KMS-11 (cell line): ENCODE data around the gene NRG3.

ENCODE experiments used
- H2AFZ ChIP-seq: fragments of 200-600 bp; sonication (generic); 2 replicates; pipeline ENCODE4 v1.6.1; 2016; ENCODE audit warnings: antibody characterized with exemption, mixed run types, low read depth
- H3K27ac ChIP-seq: fragments of 200-600 bp; sonication (generic); 2 replicates; pipeline ENCODE4 v1.6.1; 2016; ENCODE audit warnings: mild to moderate bottlenecking, mixed run types
- H3K27me3 ChIP-seq: fragments of 200-600 bp; sonication (generic); 2 replicates; pipeline ENCODE4 v1.6.1; 2017; ENCODE audit warnings: mild to moderate bottlenecking, low read depth, mixed run types, moderate library complexity; ENCODE audit not compliant: insufficient read depth
- H3K36me3 ChIP-seq: fragments of 200-600 bp; sonication (generic); 2 replicates; pipeline ENCODE4 v1.6.1; 2017; ENCODE audit warnings: mild to moderate bottlenecking, mixed run types; ENCODE audit not compliant: insufficient read depth
- H3K4me1 ChIP-seq: fragments of 200-600 bp; sonication (generic); 2 replicates; pipeline ENCODE4 v1.6.1; 2016; ENCODE audit warnings: mild to moderate bottlenecking, low read depth, mixed run types; ENCODE audit not compliant: poor library complexity, severe bottlenecking
- H3K4me2 ChIP-seq: fragments of 200-600 bp; sonication (generic); 2 replicates; pipeline ENCODE4 v1.7.0; 2016; ENCODE audit warnings: mild to moderate bottlenecking, mixed run types
- H3K4me3 ChIP-seq: fragments of 200-600 bp; sonication (generic); IDR thresholded peaks from 2 replicates; pipeline ENCODE4 v1.6.1; 2017; ENCODE audit warnings: low read depth, low read length, mixed read lengths; ENCODE audit not compliant: insufficient read depth
- H3K79me2 ChIP-seq: fragments of 200-600 bp; sonication (generic); 2 replicates; pipeline ENCODE4 v1.6.1; 2016; ENCODE audit warnings: low read depth, mixed run types; ENCODE audit not compliant: insufficient read depth
- H3K9ac ChIP-seq: fragments of 200-600 bp; sonication (generic); 2 replicates; pipeline ENCODE4 v1.6.1; 2016; ENCODE audit warnings: mild to moderate bottlenecking, mixed run types
- H4K20me1 ChIP-seq: fragments of 200-600 bp; sonication (generic); 2 replicates; pipeline ENCODE4 v1.6.1; 2016; ENCODE audit warnings: mild to moderate bottlenecking, mixed run types; ENCODE audit not compliant: insufficient read depth
- TF ChIP-seq, protein P1 (sequence below): fragments of 200-600 bp; sonication (generic); conservative IDR thresholded peaks from 2 replicates; pipeline ENCODE4 v1.6.1; 2017; ENCODE audit warnings: low read depth, mild to moderate bottlenecking, antibody characterized with exemption, low read length, moderate library complexity, mixed read lengths

Gene NRG3

DNA sequence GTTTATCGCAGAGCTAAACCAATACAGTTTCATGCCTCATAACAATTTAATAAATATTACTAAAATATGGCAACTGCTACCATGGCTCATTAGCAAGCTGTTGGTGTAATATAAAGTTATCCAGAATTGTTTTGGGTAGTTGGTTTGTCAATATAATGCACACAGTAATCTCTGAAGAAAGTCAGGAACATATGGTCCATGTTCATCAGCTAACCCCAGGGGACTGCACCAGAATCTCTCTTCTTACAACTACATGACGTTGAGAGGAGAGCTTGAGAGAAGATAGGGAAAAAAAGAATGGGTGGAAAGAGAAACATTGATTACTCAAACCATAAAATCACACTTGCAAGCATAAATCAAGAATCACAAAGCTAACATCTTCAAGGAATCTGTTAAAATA is 333.7 kb downstream of the NRG3 start:
- Histone ChIP-seq H4K20me1 (no peaks in the 10 kb centered on the region), H3K27ac (no peak overlapping the region), H3K4me3 (no peak overlapping the region), H3K4me2 (no peak overlapping the region), H2AFZ (no peak overlapping the region), H3K36me3 (no peaks in the 10 kb centered on the region), H3K27me3 (no peaks in the 10 kb centered on the region), H3K9ac (no peak overlapping the region), H3K4me1 (no peaks in the 10 kb centered on the region), H3K79me2 (no peaks in the 10 kb centered on the region)
- TF ChIP-seq, protein P1, sequence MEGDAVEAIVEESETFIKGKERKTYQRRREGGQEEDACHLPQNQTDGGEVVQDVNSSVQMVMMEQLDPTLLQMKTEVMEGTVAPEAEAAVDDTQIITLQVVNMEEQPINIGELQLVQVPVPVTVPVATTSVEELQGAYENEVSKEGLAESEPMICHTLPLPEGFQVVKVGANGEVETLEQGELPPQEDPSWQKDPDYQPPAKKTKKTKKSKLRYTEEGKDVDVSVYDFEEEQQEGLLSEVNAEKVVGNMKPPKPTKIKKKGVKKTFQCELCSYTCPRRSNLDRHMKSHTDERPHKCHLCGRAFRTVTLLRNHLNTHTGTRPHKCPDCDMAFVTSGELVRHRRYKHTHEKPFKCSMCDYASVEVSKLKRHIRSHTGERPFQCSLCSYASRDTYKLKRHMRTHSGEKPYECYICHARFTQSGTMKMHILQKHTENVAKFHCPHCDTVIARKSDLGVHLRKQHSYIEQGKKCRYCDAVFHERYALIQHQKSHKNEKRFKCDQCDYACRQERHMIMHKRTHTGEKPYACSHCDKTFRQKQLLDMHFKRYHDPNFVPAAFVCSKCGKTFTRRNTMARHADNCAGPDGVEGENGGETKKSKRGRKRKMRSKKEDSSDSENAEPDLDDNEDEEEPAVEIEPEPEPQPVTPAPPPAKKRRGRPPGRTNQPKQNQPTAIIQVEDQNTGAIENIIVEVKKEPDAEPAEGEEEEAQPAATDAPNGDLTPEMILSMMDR = no peak

DNA sequence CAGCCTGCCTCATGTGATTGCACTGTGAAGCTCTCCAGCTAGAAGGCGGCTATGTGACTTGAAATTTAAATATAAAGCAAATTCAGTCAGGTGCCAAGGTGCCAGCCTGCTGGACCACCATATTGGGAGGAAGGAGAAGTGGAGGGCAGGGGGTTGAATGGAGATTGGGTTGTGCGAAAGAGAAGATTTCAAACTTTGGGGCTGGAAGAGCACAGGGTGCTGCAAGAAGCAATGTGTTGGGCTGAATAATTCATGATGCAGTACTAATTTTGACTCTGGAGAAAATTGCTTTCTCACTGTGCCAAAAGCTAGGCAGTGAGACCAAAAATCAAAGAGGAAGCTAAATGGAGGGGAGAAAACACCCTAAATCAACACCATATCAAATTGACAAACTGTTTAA is 335.3 kb downstream of the NRG3 start:
- Histone ChIP-seq H3K9ac (no peak overlapping the region), H3K27me3 (no peaks in the 10 kb centered on the region), H3K79me2 (no peaks in the 10 kb centered on the region), H3K4me1 (no peaks in the 10 kb centered on the region), H3K36me3 (no peaks in the 10 kb centered on the region), H4K20me1 (no peaks in the 10 kb centered on the region), H3K4me3 (no peak overlapping the region), H2AFZ (no peak overlapping the region), H3K4me2 (no peak overlapping the region), H3K27ac (no peak overlapping the region)
- TF ChIP-seq, protein P1 = no peak

DNA sequence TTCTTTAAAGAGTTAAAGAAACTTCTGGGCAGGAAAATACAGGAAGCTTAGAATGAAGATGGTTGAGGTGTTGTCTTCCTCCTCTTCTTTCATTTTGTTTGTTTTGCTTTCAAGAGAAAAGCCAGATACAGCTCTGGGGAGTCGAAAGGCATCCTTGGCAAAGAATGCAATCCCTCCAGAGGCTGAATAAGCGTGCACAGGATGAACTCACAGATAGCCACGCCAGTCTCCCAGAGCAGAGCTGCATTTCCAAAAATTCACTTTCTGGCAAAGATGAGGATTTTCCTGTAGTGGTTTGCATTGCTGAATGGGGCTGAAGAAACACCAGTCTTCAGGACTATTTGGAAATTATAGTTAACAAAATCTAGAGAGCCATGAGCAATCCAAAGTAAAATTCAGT is 336.4 kb downstream of the NRG3 start:
- Histone ChIP-seq H3K4me1 (no peaks in the 10 kb centered on the region), H3K4me3 (no peak overlapping the region), H4K20me1 (no peaks in the 10 kb centered on the region), H3K27me3 (no peaks in the 10 kb centered on the region), H3K9ac (no peak overlapping the region), H3K36me3 (no peaks in the 10 kb centered on the region), H3K27ac (no peak overlapping the region), H3K79me2 (no peaks in the 10 kb centered on the region), H2AFZ (no peak overlapping the region), H3K4me2 (no peak overlapping the region)
- TF ChIP-seq, protein P1 = no peak

DNA sequence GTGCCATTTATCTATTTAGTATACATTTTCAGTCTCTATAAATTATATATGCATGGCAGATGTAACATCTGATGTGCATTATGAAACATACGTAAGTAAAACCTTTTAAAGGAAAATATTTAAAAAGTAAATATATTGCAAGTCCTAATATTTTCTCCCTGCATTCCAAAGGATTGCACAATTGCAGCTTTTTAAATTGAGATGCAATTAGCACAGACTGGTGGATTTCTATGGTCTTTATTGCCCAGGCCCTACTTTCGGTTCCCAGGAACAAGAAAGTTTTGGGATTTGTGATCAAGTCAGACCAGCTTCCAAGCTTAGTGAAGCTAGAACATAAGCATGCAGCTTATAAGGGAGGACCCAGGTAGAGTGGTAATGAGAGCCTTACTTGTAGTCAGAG is 337.8 kb downstream of the NRG3 start:
- H3K36me3 ChIP-seq = no peaks in the 10 kb centered on the region
- no peaks in the 10 kb centered on the region for H3K4me1 ChIP-seq
- H3K79me2 ChIP-seq = no peaks in the 10 kb centered on the region
- H3K4me2 ChIP-seq = no peak overlapping the region
- no peak overlapping the region for H3K4me3 ChIP-seq
- no peak overlapping the region for H3K9ac ChIP-seq
- H2AFZ ChIP-seq = no peak overlapping the region
- TF ChIP-seq, protein P1 = no peak
- H3K27ac ChIP-seq = no peak overlapping the region
- H3K27me3 ChIP-seq = no peaks in the 10 kb centered on the region
- no peaks in the 10 kb centered on the region for H4K20me1 ChIP-seq

- no peak overlapping the region for H3K4me3 ChIP-seq
- no peaks in the 10 kb centered on the region for H3K36me3 ChIP-seq
- TF ChIP-seq, protein P1 = no peak
- H3K4me2 ChIP-seq = no peak overlapping the region
- H3K4me1 ChIP-seq = no peaks in the 10 kb centered on the region
- H3K9ac ChIP-seq = no peak overlapping the region
- H4K20me1 ChIP-seq = no peaks in the 10 kb centered on the region
- H3K27me3 ChIP-seq = no peaks in the 10 kb centered on the region
- no peak overlapping the region for H2AFZ ChIP-seq
- H3K79me2 ChIP-seq = no peaks in the 10 kb centered on the region
- H3K27ac ChIP-seq = no peak overlapping the region
These were observed 338.8 kb downstream of the NRG3 start for GRCh38 chr10:82213784-82214183.
